Measurements from ENCODE around the gene D2HGDH.
A peak's percentile ranks its signal among the peaks of the same experiment; 100 is the strongest.
"Not testable (repeated sequence)": the region's sequence is repeated elsewhere in the genome, so short reads cannot be mapped to it uniquely, and the experiment has no call there.

The D2HGDH gene

DNA sequence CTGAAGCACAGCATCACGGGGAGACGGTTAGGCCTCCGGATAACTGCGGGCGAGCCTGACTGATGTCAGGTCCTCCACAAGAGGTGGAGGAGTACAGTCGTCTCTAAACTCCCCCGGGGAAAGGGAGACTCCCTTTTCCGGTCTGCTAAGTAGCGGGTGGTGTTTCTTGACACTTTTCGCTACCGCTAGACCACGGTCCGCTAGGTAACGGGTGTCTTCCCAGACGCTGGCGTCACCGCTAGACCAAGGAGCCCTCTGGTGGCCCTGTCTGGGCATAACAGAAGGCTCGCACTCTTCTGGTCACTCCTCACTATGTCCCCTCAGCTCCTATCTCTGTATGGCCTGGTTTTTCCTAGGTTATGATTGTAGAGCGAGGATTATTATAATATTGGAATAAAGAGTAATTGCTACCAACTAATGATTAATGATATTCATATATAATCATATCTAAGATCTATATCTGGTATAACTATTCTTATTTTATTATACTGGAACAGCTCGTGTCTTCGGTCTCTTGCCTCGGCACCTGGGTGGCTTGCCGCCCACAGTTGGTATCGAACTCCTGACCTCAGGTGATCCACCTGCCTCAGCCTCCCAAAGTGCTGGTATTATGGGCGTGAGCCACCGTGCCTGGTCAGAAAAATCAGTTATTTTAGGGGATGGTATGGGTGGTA is 1.8 kb upstream of the D2HGDH start:
- H3K9me3 Mint-ChIP-seq, H3K27me3 Mint-ChIP-seq, H3K4me3 Mint-ChIP-seq, H3K36me3 Mint-ChIP-seq: not testable (repeated sequence)
- CTCF ChIA-PET: interaction anchor here (0.9 to 4.5 kb wide), 5 partner anchors 12 to 147 kb away, joined by 3 to 22 read pairs (median 3); partner anchors contain the start of gene ING5
- Mint-ChIP-seq H3K27ac (peak overlapping the region; percentile 45), H3K4me1 (peaks cover 42% of the 10 kb centered on the region)
- DNase-seq: peak; percentile 68

DNA sequence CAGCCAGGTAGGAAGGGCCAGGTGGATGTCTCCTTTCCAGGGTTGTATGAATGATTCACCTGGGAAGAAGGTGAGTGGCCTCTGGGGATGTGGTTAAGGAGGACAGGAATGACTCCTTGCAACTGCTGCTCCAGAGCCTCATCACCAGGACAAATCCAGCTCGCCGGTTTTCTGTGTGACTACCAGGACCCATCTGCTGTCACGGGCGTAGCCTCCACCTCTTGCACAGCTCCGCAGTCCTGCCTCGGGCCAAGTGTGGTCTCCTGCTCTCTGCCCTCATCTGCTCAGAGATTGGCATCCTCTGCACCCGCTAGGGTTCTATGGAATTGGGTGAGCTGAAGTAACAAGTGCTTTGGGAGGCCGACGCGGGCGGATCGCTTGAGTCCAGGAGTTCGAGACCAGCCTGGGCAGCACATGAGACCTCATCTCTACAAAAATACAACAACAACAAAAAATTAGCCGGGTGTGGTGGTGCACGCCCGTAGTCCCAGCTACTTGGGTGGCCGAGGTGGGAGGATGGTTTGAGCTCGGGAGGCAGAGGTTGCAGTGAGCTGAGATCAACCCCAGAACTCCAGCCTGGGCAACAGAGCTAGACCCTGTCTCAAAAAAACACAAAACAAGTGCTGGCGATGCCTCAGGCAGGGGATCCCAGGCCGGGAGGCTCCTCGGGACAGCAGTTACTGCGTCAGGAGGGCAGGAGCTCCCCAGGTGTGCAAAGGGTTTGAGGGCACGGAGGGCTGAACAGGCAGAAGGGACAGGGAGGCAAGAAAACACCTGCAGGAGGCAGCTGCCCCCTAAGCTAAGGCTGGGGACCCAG is 831 bp upstream of the D2HGDH start:
- Mint-ChIP-seq H3K9me3 (no peaks in the 10 kb centered on the region), H3K36me3 (peaks cover 2% of the 10 kb centered on the region), H3K4me1 (peaks cover 46% of the 10 kb centered on the region), H3K27ac (peak overlapping the region; percentile 52), H3K27me3 (no peaks in the 10 kb centered on the region), H3K4me3 (peak overlapping the region; percentile 60)
- DNase-seq: no peak
- CTCF ChIA-PET: interaction anchor here (0.6 to 4.5 kb wide), 9 partner anchors 9 to 145 kb away, joined by 3 to 22 read pairs (median 3); partner anchors contain the start of genes DTYMK and ING5

DNA sequence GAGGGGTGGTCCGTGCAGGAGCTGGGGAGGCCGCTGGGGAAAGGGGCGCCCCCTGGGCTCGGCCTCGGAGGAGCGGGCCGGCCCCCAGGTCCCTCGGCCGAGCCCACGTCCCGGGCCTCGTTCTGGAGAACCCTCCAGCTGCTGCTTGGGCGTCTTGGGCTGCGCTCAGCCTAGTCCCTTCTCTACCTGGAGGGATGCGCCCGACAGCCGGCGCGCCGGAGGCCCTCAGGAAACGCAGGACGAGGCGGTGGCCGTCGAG is 293 bp upstream of the D2HGDH start:
- H3K4me1 Mint-ChIP-seq: peaks cover 51% of the 10 kb centered on the region
- H3K36me3 Mint-ChIP-seq: peaks cover 2% of the 10 kb centered on the region
- peak overlapping the region; percentile 62 for H3K4me3 Mint-ChIP-seq
- no peak for DNase-seq
- H3K9me3 Mint-ChIP-seq: no peaks in the 10 kb centered on the region
- H3K27me3 Mint-ChIP-seq: no peaks in the 10 kb centered on the region
- no peak overlapping the region for H3K27ac Mint-ChIP-seq
- CTCF ChIA-PET: interaction anchor here (0.6 to 4.5 kb wide), 8 partner anchors 9 to 144 kb away, joined by 3 to 22 read pairs (median 3); partner anchors contain the start of genes DTYMK and ING5

DNA sequence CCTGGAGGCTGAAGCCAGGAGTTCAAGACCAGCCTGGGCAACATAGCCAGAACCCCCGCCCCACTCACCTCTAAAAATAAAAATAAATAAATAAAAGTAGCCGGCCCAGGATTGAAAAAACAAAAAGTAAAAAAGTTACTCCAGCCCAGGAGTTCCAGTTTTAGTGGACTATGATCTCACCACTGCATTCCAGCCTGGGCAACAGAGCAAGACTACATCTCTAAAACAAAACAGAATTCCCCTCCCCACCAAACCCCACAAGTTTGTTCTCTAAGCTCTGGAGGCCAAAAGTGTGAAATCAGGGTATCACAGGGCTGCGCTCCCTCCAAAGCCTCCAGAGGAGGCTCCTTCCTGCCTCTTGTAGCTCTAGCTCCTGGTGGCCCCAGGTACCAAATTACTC is 1.7 kb downstream of the D2HGDH start:
- CTCF ChIA-PET: no interaction called here
- H3K27ac Mint-ChIP-seq: peak overlapping the region; percentile 72
- H3K4me3 Mint-ChIP-seq: peak overlapping the region; percentile 80
- peaks cover 57% of the 10 kb centered on the region for H3K4me1 Mint-ChIP-seq
- no peaks in the 10 kb centered on the region for H3K9me3 Mint-ChIP-seq
- DNase-seq: no peak
- H3K36me3 Mint-ChIP-seq: peaks cover 4% of the 10 kb centered on the region
- H3K27me3 Mint-ChIP-seq: no peaks in the 10 kb centered on the region

DNA sequence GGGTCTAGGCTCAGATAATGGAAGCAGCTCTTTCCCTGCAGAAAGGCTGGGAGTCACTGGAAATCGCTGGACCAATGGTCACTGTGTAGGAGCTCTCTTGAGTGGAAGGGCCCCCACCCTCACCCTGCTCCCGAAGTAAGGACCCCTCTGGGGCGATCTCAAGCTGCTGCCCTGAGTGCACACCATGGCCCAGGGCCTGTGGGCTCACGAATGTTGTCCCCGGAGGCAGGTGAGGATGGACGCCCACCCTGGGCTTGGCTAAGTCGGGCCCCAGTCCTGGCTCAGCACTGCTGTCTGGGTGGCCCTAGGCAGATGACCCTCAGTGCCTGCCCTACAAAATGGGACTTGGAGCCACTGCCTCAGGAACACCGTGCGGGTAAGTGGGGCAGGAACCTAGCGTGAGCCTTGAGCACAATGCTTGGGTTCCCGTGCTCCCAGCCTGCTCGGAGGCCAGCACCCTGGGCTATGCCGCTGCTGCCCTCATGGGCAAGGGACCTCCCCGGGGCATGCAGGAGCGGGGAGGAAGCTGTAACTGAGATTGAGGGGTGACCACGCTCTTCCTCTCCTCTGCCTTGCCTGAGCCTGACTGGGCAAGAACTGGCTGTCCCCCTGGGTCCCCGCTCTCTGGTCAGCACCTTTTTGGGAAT is 3.7 kb downstream of the D2HGDH start:
- no peak for DNase-seq

DNA sequence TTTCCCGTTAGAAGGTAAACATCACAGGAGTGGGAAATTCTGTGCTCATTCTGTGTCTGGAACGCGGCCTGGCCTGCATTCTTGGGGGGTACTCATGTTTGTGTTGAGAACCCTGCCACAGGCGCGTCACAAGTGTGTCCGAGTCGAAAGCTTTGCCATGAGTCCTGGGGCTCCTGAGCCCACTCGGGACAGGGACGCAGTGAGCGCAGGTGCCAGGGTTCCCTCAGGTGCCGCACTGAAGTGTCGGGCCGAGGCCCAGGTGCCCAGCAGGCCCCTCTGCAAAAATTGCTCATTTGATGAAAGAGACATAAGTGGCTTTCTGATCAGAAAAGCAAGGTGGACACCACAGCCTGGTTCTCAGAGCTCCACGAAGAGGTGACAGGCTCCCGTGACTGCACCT is 4.7 kb downstream of the D2HGDH start:
- H3K27me3 Mint-ChIP-seq: no peaks in the 10 kb centered on the region
- H3K36me3 Mint-ChIP-seq: peaks cover 5% of the 10 kb centered on the region
- DNase-seq: no peak
- H3K4me3 Mint-ChIP-seq: no peak overlapping the region
- CTCF ChIA-PET: interaction anchor here (1.1 to 1.7 kb wide), 2 partner anchors 136 to 139 kb away, joined by 4 read pairs; no protein-coding TSS in a partner anchor
- H3K9me3 Mint-ChIP-seq: no peaks in the 10 kb centered on the region
- H3K27ac Mint-ChIP-seq: no peak overlapping the region
- H3K4me1 Mint-ChIP-seq: peaks cover 46% of the 10 kb centered on the region

More for the DNA sequence above, 3.7 kb downstream of the D2HGDH start:
- CTCF ChIA-PET: no interaction called here
- Mint-ChIP-seq H3K27ac (no peak overlapping the region), H3K9me3 (no peaks in the 10 kb centered on the region), H3K4me1 (peaks cover 49% of the 10 kb centered on the region), H3K36me3 (peaks cover 5% of the 10 kb centered on the region), H3K27me3 (no peaks in the 10 kb centered on the region), H3K4me3 (no peak overlapping the region)

DNA sequence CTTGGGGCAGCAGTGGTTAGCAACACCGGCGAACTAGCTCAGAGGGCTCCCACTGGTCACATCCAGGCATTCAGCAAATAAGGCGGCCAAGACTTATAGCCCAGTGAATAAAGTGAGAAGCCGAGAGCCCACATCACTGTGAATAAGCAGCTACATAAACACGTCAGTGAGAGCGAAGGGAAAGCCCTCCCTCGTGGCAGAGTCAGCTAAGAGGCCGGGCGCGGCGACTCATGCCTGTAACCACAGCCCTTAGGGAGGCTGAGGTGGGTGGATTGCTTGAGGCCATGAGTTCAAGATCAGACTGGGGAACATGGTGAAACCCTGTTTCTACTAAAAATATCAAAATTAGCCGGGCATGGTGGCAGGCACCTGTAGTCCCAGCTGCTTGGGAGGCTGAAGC is 5.2 kb downstream of the D2HGDH start:
- Mint-ChIP-seq H3K4me1 (peaks cover 46% of the 10 kb centered on the region), H3K9me3 (no peaks in the 10 kb centered on the region), H3K27ac (peak overlapping the region; percentile 24), H3K36me3 (peaks cover 7% of the 10 kb centered on the region), H3K27me3 (no peaks in the 10 kb centered on the region), H3K4me3 (no peak overlapping the region)
- no peak for DNase-seq
- CTCF ChIA-PET: interaction anchor here (1.1 to 1.7 kb wide), 2 partner anchors 136 to 139 kb away, joined by 4 read pairs; no protein-coding TSS in a partner anchor

DNA sequence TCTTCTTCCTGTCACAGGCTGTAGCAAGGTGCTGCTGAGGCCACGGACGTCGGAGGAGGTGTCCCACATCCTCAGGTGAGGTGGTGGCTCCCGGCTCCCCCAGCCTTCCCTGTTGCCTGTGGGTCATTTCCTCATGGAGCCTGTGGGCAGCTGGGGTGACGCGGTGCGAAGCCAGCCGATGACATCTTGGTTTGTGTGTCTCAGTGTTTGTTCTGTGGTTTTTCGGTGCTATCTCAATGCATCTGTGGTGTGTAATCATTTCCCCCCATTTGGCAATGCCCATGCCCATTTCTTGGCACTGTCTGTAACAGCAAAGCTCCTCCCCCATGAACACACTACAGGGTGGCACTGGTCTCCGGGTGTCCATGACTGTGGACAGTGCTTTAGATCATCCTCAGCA is 6.6 kb downstream of the D2HGDH start:
- CTCF ChIA-PET: interaction anchor here (0.6 kb wide), 1 partner anchor 83 kb away, joined by 3 read pairs; no protein-coding TSS in a partner anchor
- Mint-ChIP-seq H3K4me1 (peaks cover 42% of the 10 kb centered on the region), H3K9me3 (no peaks in the 10 kb centered on the region), H3K27ac (no peak overlapping the region), H3K36me3 (peaks cover 19% of the 10 kb centered on the region), H3K27me3 (no peaks in the 10 kb centered on the region), H3K4me3 (peak overlapping the region; percentile 45)
- DNase-seq: no peak

DNA sequence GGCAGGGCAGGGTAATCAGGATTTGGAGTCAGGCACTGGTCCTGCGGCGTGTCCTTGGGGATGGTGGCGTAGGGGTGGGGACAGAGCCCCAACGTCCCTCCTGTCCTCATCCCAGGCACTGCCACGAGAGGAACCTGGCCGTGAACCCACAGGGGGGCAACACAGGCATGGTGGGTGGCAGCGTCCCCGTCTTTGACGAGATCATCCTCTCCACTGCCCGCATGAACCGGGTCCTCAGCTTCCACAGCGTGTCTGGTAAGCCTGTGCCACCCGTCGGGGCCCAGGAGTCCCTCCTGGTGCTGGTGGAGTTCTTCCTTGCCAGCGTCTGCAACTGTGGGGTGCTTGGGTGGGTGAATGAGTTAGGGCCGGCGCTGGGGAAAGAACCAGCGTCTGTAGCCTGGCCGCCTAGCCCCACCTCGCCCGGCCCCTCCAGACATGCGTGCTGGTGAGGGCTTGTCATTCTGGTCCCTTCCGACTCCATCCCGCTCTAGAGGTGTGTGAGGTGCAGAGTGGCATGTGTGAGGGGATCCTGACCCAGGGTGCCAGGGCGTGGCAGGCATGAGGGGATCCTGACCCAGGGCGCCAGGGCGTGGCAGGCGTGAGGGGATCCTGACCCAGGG is 8.0 kb downstream of the D2HGDH start:
- H3K27me3 Mint-ChIP-seq: no peaks in the 10 kb centered on the region
- DNase-seq: no peak
- H3K27ac Mint-ChIP-seq: no peak overlapping the region
- CTCF ChIA-PET: no interaction called here
- no peaks in the 10 kb centered on the region for H3K9me3 Mint-ChIP-seq
- no peak overlapping the region for H3K4me3 Mint-ChIP-seq
- peaks cover 37% of the 10 kb centered on the region for H3K4me1 Mint-ChIP-seq
- peaks cover 23% of the 10 kb centered on the region for H3K36me3 Mint-ChIP-seq

DNA sequence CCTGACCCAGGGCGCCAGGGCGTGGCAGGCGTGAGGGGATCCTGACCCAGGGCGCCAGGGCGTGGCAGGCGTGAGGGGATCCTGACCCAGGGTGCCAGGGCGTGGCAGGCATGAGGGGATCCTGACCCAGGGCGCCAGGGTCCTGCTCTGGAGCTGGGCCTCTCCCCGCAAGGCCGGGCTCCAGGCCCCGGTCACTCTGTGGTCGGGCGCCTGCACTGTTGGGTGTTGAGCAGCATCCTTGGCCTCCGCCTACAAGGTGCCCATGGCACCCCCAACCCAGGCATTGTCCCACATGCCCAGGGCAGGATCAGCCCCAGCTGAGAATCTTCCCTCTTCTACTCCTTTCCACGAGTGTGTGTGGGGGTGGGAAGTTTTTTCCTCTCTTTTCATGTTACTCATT is 8.6 kb downstream of the D2HGDH start:
- peaks cover 26% of the 10 kb centered on the region for H3K36me3 Mint-ChIP-seq
- H3K27ac Mint-ChIP-seq: not testable (repeated sequence)

DNA sequence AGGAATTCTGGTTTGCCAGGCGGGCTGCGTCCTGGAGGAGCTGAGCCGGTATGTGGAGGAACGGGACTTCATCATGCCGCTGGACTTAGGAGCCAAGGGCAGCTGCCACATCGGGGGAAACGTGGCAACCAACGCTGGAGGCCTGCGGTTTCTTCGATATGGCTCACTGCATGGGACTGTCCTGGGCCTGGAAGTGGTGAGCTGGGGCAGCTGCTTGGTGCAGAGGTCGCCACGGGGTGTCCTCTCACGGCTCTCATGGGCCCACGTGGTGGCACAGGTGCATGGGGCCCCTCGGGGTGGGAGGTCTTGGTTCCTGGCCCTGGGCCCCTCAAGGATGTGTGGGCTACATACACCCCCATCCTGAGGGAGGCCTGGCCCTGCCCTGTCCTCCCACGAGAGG is 9.2 kb downstream of the D2HGDH start:
- CTCF ChIA-PET: no interaction called here
- Mint-ChIP-seq H3K4me3 (no peak overlapping the region), H3K27me3 (no peaks in the 10 kb centered on the region), H3K9me3 (no peaks in the 10 kb centered on the region), H3K27ac (no peak overlapping the region), H3K4me1 (peaks cover 31% of the 10 kb centered on the region), H3K36me3 (peaks cover 26% of the 10 kb centered on the region)
- DNase-seq: no peak

More for the DNA sequence above, 8.6 kb downstream of the D2HGDH start:
- CTCF ChIA-PET, H3K4me3 Mint-ChIP-seq, DNase-seq, H3K9me3 Mint-ChIP-seq, H3K27me3 Mint-ChIP-seq: not testable (repeated sequence)
- H3K4me1 Mint-ChIP-seq: peaks cover 33% of the 10 kb centered on the region

DNA sequence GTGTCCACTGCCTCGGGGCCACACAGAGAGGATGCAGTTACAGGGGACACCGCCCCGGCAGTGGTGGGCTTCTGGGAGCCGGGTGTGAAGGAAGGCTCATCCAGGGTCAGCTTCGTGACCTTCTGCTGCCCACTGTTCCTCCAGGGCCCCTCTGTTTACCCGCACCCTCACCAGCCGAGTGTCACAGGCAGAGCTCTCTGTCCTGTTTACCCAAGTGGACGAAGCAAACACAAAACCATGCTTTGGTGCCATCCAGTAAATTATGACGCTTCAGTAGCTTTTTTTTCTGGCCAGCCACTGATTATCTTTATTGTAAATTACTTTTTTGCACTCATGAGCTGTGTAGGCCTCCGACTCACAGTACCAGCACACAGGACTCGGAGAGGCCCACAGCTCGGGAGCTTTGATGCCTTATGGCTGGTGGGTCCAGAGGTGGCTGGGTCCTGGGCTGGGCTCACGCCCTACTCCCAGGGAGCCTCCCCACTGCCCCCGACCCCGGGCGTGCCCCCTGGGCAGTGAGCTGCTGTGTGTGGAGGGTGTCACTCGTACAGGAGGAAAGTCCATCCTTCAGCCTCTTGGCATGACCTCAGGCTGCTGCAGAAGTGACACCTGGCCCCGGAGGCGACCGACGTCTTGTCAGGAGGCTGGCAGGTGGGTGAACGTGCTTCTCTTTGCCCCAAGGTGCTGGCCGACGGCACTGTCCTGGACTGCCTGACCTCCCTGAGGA is 9.8 kb downstream of the D2HGDH start:
- CTCF ChIA-PET: no interaction called here
- peaks cover 27% of the 10 kb centered on the region for H3K36me3 Mint-ChIP-seq
- no peak for DNase-seq
- no peaks in the 10 kb centered on the region for H3K27me3 Mint-ChIP-seq
- no peaks in the 10 kb centered on the region for H3K9me3 Mint-ChIP-seq
- peaks cover 25% of the 10 kb centered on the region for H3K4me1 Mint-ChIP-seq
- H3K27ac Mint-ChIP-seq: no peak overlapping the region
- H3K4me3 Mint-ChIP-seq: no peak overlapping the region

DNA sequence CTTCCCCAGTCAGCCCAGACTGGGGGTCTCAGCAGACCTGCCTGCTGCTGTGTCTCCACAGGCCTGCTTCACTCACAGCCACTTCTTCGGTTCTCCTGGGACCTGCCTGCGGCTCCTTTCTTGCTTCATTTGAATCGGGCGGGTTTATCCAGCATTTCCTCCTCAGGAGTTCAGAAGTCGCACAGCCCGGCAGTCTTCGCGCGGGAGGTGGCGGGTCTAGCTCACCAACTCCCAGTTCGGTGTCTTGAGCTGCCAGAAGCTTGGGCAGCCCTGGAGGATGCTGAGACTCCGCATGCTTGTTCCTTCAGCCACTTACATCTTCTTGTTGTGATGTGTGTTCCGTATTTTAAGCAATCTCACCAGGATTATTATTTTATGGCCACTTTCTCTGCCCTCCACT is 10.8 kb downstream of the D2HGDH start:
- no peak overlapping the region for H3K4me3 Mint-ChIP-seq
- peaks cover 30% of the 10 kb centered on the region for H3K36me3 Mint-ChIP-seq
- H3K27ac Mint-ChIP-seq: no peak overlapping the region
- no peak for DNase-seq
- no peaks in the 10 kb centered on the region for H3K9me3 Mint-ChIP-seq
- H3K4me1 Mint-ChIP-seq: peaks cover 14% of the 10 kb centered on the region
- no peaks in the 10 kb centered on the region for H3K27me3 Mint-ChIP-seq
- CTCF ChIA-PET: no interaction called here

DNA sequence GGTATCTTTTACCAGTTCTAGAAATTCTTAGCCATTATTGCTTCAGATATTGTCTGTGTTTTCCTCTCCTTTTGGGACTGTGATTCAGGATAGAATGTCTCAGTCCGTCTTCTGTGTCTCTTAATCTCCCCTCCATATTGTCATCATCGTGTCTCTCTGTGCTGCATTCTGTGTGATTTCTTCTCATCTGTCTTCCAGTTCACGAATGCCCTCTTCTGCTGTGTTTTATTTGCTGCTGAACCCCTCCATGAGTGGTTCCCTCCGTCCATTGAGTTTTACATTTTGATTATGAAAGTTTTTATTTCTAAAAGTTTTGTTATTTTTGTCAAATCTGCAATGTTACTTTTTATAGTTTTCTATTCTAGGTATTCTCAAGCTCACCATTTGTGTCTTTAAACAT is 11.7 kb downstream of the D2HGDH start:
- CTCF ChIA-PET: no interaction called here
- H3K4me1 Mint-ChIP-seq: peaks cover 8% of the 10 kb centered on the region
- H3K36me3 Mint-ChIP-seq: peaks cover 30% of the 10 kb centered on the region
- no peak overlapping the region for H3K4me3 Mint-ChIP-seq
- no peaks in the 10 kb centered on the region for H3K9me3 Mint-ChIP-seq
- H3K27ac Mint-ChIP-seq: no peak overlapping the region
- H3K27me3 Mint-ChIP-seq: no peaks in the 10 kb centered on the region
- no peak for DNase-seq
